K562 (cell line): Measurements from ENCODE around the gene RUNX3. TPM values are rescaled to one million over a fixed set of nuclear protein-coding genes. Genes with fewer than 3 reads are reported as not detected.

Source experiments
- ELF2 ChIP-seq: fragments of 250-450 bp; sonication (Bioruptor Pico); IDR thresholded peaks from 2 replicates; pipeline ENCODE4 v1.5.0; 2021; ENCODE audit warnings: mild to moderate bottlenecking
- ETV1 ChIP-seq: fragments of 450-650 bp; conservative IDR thresholded peaks from 2 replicates; pipeline ENCODE4 v1.6.1; 2016; ENCODE audit warnings: missing genetic modification characterization, control low read depth, low read depth, missing compliant biosample characterization
- GTF2F1 ChIP-seq: IDR thresholded peaks from 2 replicates; pipeline ENCODE4 v1.6.1; 2011; ENCODE audit warnings: low read depth, low read length, improper control_type of control experiment
- HNRNPL ChIP-seq: fragments of 200-400 bp; formaldehyde crosslinking; IDR thresholded peaks from 2 replicates; pipeline ENCODE4 v1.6.1; 2017; ENCODE audit warnings: low read depth, mild to moderate bottlenecking, low read length
- LEF1 ChIP-seq: fragments of 450-650 bp; IDR thresholded peaks from 2 replicates; pipeline ENCODE4 v1.6.1; 2016; ENCODE audit warnings: mild to moderate bottlenecking
- MAX ChIP-seq: sonication (generic); formaldehyde crosslinking; IDR thresholded peaks from 2 replicates; pipeline ENCODE4 v1.9.0; 2022; ENCODE audit warnings: mild to moderate bottlenecking, missing genetic modification reagents
- MBD1 ChIP-seq: fragments of 250-450 bp; sonication (Bioruptor Pico); IDR thresholded peaks from 2 replicates; pipeline ENCODE4 v1.8.0; 2022; ENCODE audit warnings: inconsistent platforms
- PURB ChIP-seq: sonication (generic); formaldehyde crosslinking; IDR thresholded peaks from 2 replicates; pipeline ENCODE4 v1.9.0; 2021; ENCODE audit warnings: low read depth, mild to moderate bottlenecking, missing genetic modification reagents
- RNF2 ChIP-seq: sonication (generic); IDR thresholded peaks from 2 replicates; pipeline ENCODE4 v1.6.1; 2016
- U2AF1 ChIP-seq: fragments of 200-400 bp; formaldehyde crosslinking; optimal IDR thresholded peaks from 2 replicates; pipeline ENCODE3; 2017; ENCODE audit warnings: mild to moderate bottlenecking, low read depth, low read length, moderate library complexity
- VEZF1 ChIP-seq: fragments of 200-800 bp; sonication (Bioruptor generic); IDR thresholded peaks from 2 replicates; pipeline ENCODE4 v1.6.1; 2017; ENCODE audit warnings: missing genetic modification characterization, missing compliant biosample characterization
- ZBED1 ChIP-seq: IDR thresholded peaks from 2 replicates; pipeline ENCODE4 v1.6.1; 2014
- ZC3H4 ChIP-seq: sonication (generic); formaldehyde crosslinking; IDR thresholded peaks from 2 replicates; pipeline ENCODE4 v1.9.0; 2021; ENCODE audit warnings: missing genetic modification reagents, borderline replicate concordance
- ZNF3 ChIP-seq: fragments of 250-450 bp; sonication (Bioruptor Pico); IDR thresholded peaks from 2 replicates; pipeline ENCODE4 v1.5.0; 2021; ENCODE audit warnings: mild to moderate bottlenecking, moderate library complexity
- ZNF347 ChIP-seq: fragments of 450-650 bp; formaldehyde crosslinking; IDR thresholded peaks from 2 replicates; pipeline ENCODE4 v1.4.0; 2020; ENCODE audit warnings: low read depth, mild to moderate bottlenecking, moderate library complexity
- ZNF384 ChIP-seq: IDR thresholded peaks from 2 replicates; pipeline ENCODE4 v1.6.1; 2012; ENCODE audit warnings: low read depth, low read length, improper control_type of control experiment
- ZNF445 ChIP-seq: fragments of 250-450 bp; sonication (Bioruptor Pico); IDR thresholded peaks from 2 replicates; pipeline ENCODE4 v1.4.0; 2020; ENCODE audit warnings: low read depth, mild to moderate bottlenecking, moderate library complexity
- ZNF551 ChIP-seq: fragments of 250-450 bp; sonication (Bioruptor Pico); IDR thresholded peaks from 2 replicates; pipeline ENCODE4 v1.5.0; 2021; ENCODE audit warnings: mild to moderate bottlenecking, moderate library complexity
- polyA plus RNA-seq, 8 experiments: library from polyadenylated mRNA; depleted of rRNA in 4 of 8; stranded (reverse) in 5 of 8; unstranded in 3 of 8; fragments of >200 nt; fragmentation: Nextera tagmentation in 2 of 8; fragmentation: Illumina TruSeq in 1 of 8; extraction: Ambion mirVana in 2 of 8; extraction: Trizol in 1 of 8; gene quantifications; 2 replicates each; pipeline versions ENCODE4 v1.2.1 to v1.2.3, GENCODE V29; 2011 to 2014; ENCODE audit warnings: inconsistent platforms in 1 of 8, missing spikeins in 1 of 8
- total RNA-seq, 7 experiments: library from RNA; depleted of rRNA in 6 of 7; stranded (reverse); fragments of >200 nt in 6 of 7; fragmentation: Illumina TruSeq in 2 of 7; extraction: Trizol in 2 of 7; gene quantifications; 2 replicates each; pipeline versions ENCODE4 v1.2.1 to v1.2.3, GENCODE V29; 2011 to 2021; ENCODE audit warnings: low replicate concordance in 1 of 7
- TF ChIP-seq, protein P1 (sequence below): sonication (generic); IDR thresholded peaks from 2 replicates; pipeline ENCODE4 v1.6.1; 2016
- TF ChIP-seq, protein P2 (sequence below): sonication (generic); formaldehyde crosslinking; IDR thresholded peaks from 2 replicates; pipeline ENCODE4 v1.8.0; 2023; ENCODE audit warnings: mild to moderate bottlenecking, missing genetic modification reagents
- TF ChIP-seq, protein P3 (sequence below): fragments of 250-450 bp; sonication (Bioruptor Pico); IDR thresholded peaks from 2 replicates; pipeline ENCODE4 v1.5.0; 2022; ENCODE audit warnings: mild to moderate bottlenecking

Gene RUNX3
- total and polyA plus RNA-seq, 9 of the 15 experiments (the other 6 are each of a cell fraction or from before 2014, with no cell fraction given) = 0.01 to 0.64 (median 0.09) TPM

DNA sequence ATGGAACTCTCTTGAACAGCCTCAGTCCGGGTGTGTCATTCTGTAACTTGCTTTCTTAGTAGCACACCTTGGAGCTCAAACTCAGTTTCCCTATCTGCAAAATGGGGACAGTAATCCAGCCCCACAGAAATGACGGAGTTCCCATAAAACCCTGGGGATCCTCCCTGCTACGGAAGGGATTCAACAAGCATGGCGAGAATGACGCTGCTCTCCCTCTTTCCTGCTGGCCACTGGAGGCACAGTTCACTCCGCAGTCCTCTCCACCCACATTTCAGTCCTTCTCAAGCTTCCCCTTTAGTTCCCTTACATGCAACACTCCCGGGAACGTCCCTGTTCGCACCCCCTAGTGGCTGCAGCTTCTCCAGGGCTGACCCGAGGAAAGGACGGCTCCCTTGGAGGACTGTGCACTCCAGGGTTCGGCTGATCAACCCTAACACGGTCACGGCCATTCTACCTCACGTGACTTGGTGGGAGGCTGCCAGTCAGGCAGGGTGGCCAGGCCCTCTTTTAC lies 20.6 kb downstream of the RUNX3 start (continued):
- TF ChIP-seq, protein P1, sequence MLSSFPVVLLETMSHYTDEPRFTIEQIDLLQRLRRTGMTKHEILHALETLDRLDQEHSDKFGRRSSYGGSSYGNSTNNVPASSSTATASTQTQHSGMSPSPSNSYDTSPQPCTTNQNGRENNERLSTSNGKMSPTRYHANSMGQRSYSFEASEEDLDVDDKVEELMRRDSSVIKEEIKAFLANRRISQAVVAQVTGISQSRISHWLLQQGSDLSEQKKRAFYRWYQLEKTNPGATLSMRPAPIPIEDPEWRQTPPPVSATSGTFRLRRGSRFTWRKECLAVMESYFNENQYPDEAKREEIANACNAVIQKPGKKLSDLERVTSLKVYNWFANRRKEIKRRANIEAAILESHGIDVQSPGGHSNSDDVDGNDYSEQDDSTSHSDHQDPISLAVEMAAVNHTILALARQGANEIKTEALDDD = no peak; the same call in 1 of the 2 replicates
- no peak for TF ChIP-seq PURB (CRISPR knock-in tag)
- 0 out of 2 replicates have a peak, but pooled peaks have one; percentile 34 for TF ChIP-seq MAX (CRISPR knock-in tag)
- TF ChIP-seq U2AF1 = no peak
- no peak for TF ChIP-seq ZNF551 (CRISPR knock-in tag)
- TF ChIP-seq ETV1 (tag) = no peak
- no peak for TF ChIP-seq RNF2
- no peak for TF ChIP-seq MBD1
- TF ChIP-seq ELF2 (CRISPR knock-in tag) = no peak
- no peak for TF ChIP-seq ZNF347 (CRISPR knock-in tag)
- no peak for TF ChIP-seq LEF1
- TF ChIP-seq ZBED1 = no peak
- no peak for TF ChIP-seq ZC3H4 (CRISPR knock-in tag)
- no peak for TF ChIP-seq GTF2F1
- no peak for TF ChIP-seq HNRNPL
- no peak for TF ChIP-seq ZNF384
- no peak for TF ChIP-seq ZNF445 (CRISPR knock-in tag)
- TF ChIP-seq, protein P2, sequence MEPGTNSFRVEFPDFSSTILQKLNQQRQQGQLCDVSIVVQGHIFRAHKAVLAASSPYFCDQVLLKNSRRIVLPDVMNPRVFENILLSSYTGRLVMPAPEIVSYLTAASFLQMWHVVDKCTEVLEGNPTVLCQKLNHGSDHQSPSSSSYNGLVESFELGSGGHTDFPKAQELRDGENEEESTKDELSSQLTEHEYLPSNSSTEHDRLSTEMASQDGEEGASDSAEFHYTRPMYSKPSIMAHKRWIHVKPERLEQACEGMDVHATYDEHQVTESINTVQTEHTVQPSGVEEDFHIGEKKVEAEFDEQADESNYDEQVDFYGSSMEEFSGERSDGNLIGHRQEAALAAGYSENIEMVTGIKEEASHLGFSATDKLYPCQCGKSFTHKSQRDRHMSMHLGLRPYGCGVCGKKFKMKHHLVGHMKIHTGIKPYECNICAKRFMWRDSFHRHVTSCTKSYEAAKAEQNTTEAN (CRISPR knock-in tag) = no peak
- TF ChIP-seq, protein P3, sequence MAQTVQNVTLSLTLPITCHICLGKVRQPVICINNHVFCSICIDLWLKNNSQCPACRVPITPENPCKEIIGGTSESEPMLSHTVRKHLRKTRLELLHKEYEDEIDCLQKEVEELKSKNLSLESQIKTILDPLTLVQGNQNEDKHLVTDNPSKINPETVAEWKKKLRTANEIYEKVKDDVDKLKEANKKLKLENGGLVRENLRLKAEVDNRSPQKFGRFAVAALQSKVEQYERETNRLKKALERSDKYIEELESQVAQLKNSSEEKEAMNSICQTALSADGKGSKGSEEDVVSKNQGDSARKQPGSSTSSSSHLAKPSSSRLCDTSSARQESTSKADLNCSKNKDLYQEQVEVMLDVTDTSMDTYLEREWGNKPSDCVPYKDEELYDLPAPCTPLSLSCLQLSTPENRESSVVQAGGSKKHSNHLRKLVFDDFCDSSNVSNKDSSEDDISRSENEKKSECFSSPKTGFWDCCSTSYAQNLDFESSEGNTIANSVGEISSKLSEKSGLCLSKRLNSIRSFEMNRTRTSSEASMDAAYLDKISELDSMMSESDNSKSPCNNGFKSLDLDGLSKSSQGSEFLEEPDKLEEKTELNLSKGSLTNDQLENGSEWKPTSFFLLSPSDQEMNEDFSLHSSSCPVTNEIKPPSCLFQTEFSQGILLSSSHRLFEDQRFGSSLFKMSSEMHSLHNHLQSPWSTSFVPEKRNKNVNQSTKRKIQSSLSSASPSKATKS (CRISPR knock-in tag) = no peak
- TF ChIP-seq ZNF3 = no peak
- peak; percentile 21; the same call in 1 of the 2 replicates for TF ChIP-seq VEZF1 (CRISPR knock-in tag)
